Measurements from ENCODE around the gene PTPN2. TPM values are rescaled to one million over a fixed set of nuclear protein-coding genes. Genes with fewer than 3 reads are reported as not detected.

Gene PTPN2
- total RNA-seq, 1 donor from 2014 or later, result 25.9 TPM

- Mint-ChIP-seq H3K9me3 (ENCODE audit: unreplicated experiment) (peaks cover 2% of the 10 kb centered on the region), H3K27ac (ENCODE audit: unreplicated experiment) (no peak overlapping the region), H3K4me1 (ENCODE audit: low read depth, unreplicated experiment) (no peaks in the 10 kb centered on the region), H3K27me3 (ENCODE audit: low read depth, unreplicated experiment) (peaks cover 16% of the 10 kb centered on the region), H3K4me3 (ENCODE audit: unreplicated experiment) (no peak overlapping the region), H3K36me3 (ENCODE audit: low read depth, unreplicated experiment) (no peaks in the 10 kb centered on the region)
- no peaks in the 10 kb centered on the region for H3K79me2 ChIP-seq (ENCODE audit: insufficient read depth, low read length)
- no peak overlapping the region for H3K27ac ChIP-seq (ENCODE audit: low read depth, low read length)
- H2AFZ ChIP-seq (ENCODE audit: low read depth, low read length), result no peak overlapping the region
- TF ChIP-seq CTCF (IDR thresholded peaks at IDR 0.05; ENCODE audit: insufficient read depth, low read depth, low read length) (no peak), EZH2 (IDR thresholded peaks at IDR 0.05; ENCODE audit: insufficient read depth, low read length) (no peak)
- H3K4me2 ChIP-seq (ENCODE audit: low read length), result no peak overlapping the region
- H4K20me1 ChIP-seq (ENCODE audit: insufficient read depth, low read length), result no peaks in the 10 kb centered on the region
- DNase-seq (ENCODE audit: low read depth), result no peak
- H3K36me3 ChIP-seq (ENCODE audit: insufficient read depth, low read length), result no peaks in the 10 kb centered on the region
- no peak for FAIRE-seq
- no peak overlapping the region for H3K9ac ChIP-seq (ENCODE audit: low read length)
- peaks cover 4% of the 10 kb centered on the region for H3K9me3 ChIP-seq (ENCODE audit: insufficient read depth, low read depth, low read length)
- H3K4me3 ChIP-seq (ENCODE audit: insufficient read depth, low read depth, low read length), result no peak overlapping the region
- peaks cover 15% of the 10 kb centered on the region for H3K27me3 ChIP-seq (ENCODE audit: insufficient read depth, low read length)
- H3K4me1 ChIP-seq (ENCODE audit: insufficient read depth, low read length), result no peaks in the 10 kb centered on the region
Observed at GRCh38 chr18:12895626-12896025, 11.6 kb upstream of the PTPN2 start.

DNA sequence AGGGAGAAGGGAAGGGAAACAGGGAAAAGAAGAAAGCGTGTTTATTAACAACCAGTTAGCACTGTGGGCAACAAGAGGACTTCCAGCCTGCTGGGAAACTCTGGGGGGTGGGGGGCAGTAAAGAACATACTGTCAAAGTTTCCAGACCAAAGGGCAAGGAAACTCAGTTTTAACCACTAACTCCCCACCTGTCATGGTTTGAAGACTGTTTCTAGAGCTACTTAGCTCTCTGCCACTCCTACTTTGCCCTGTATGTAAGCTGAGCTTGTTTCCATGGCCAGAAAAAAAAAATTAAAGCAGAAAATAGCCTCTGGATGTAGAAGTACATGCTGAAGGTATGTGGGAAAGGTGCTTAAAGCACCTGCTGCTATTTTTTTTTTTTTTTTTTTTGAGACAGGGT, 11.0 kb upstream of the PTPN2 start:
- H3K4me1 Mint-ChIP-seq (ENCODE audit: low read depth, unreplicated experiment), result no peaks in the 10 kb centered on the region
- TF ChIP-seq EZH2 (IDR thresholded peaks at IDR 0.05; ENCODE audit: insufficient read depth, low read length) (no peak), CTCF (IDR thresholded peaks at IDR 0.05; ENCODE audit: insufficient read depth, low read depth, low read length) (no peak)
- Histone ChIP-seq H3K36me3 (ENCODE audit: insufficient read depth, low read length) (no peaks in the 10 kb centered on the region), H2AFZ (ENCODE audit: low read depth, low read length) (no peak overlapping the region), H3K79me2 (ENCODE audit: insufficient read depth, low read length) (no peaks in the 10 kb centered on the region), H3K4me3 (ENCODE audit: insufficient read depth, low read depth, low read length) (no peak overlapping the region), H3K27me3 (ENCODE audit: insufficient read depth, low read length) (peaks cover 15% of the 10 kb centered on the region), H3K9ac (ENCODE audit: low read length) (no peak overlapping the region), H3K4me2 (ENCODE audit: low read length) (no peak overlapping the region), H3K4me1 (ENCODE audit: insufficient read depth, low read length) (no peaks in the 10 kb centered on the region), H3K27ac (ENCODE audit: low read depth, low read length) (no peak overlapping the region), H4K20me1 (ENCODE audit: insufficient read depth, low read length) (no peaks in the 10 kb centered on the region), H3K9me3 (ENCODE audit: insufficient read depth, low read depth, low read length) (peaks cover 9% of the 10 kb centered on the region)
- H3K36me3 Mint-ChIP-seq (ENCODE audit: low read depth, unreplicated experiment), result no peaks in the 10 kb centered on the region
- H3K27ac Mint-ChIP-seq (ENCODE audit: unreplicated experiment), result no peak overlapping the region
- DNase-seq (ENCODE audit: low read depth) (no peak), FAIRE-seq (no peak)
- H3K4me3 Mint-ChIP-seq (ENCODE audit: unreplicated experiment), result no peak overlapping the region
- peaks cover 15% of the 10 kb centered on the region for H3K27me3 Mint-ChIP-seq (ENCODE audit: low read depth, unreplicated experiment)
- H3K9me3 Mint-ChIP-seq (ENCODE audit: unreplicated experiment), result peaks cover 2% of the 10 kb centered on the region

- FAIRE-seq, result no peak
- DNase-seq (ENCODE audit: low read depth), result no peak
- Histone ChIP-seq H2AFZ (ENCODE audit: low read depth, low read length) (no peak overlapping the region), H3K36me3 (ENCODE audit: insufficient read depth, low read length) (no peaks in the 10 kb centered on the region), H3K4me2 (ENCODE audit: low read length) (no peak overlapping the region), H3K4me3 (ENCODE audit: insufficient read depth, low read depth, low read length) (no peak overlapping the region), H4K20me1 (ENCODE audit: insufficient read depth, low read length) (peaks cover 5% of the 10 kb centered on the region), H3K4me1 (ENCODE audit: insufficient read depth, low read length) (no peaks in the 10 kb centered on the region), H3K79me2 (ENCODE audit: insufficient read depth, low read length) (no peaks in the 10 kb centered on the region), H3K27ac (ENCODE audit: low read depth, low read length) (no peak overlapping the region), H3K9me3 (ENCODE audit: insufficient read depth, low read depth, low read length) (peaks cover 9% of the 10 kb centered on the region), H3K27me3 (ENCODE audit: insufficient read depth, low read length) (peaks cover 2% of the 10 kb centered on the region), H3K9ac (ENCODE audit: low read length) (no peak overlapping the region)
- no peak for TF ChIP-seq EZH2 (IDR thresholded peaks at IDR 0.05; ENCODE audit: insufficient read depth, low read length)
- TF ChIP-seq CTCF (IDR thresholded peaks at IDR 0.05; ENCODE audit: insufficient read depth, low read depth, low read length), result no peak
- Mint-ChIP-seq H3K36me3 (ENCODE audit: low read depth, unreplicated experiment) (no peaks in the 10 kb centered on the region), H3K4me1 (ENCODE audit: low read depth, unreplicated experiment) (no peaks in the 10 kb centered on the region), H3K4me3 (ENCODE audit: unreplicated experiment) (no peak overlapping the region), H3K9me3 (ENCODE audit: unreplicated experiment) (no peaks in the 10 kb centered on the region), H3K27me3 (ENCODE audit: low read depth, unreplicated experiment) (peaks cover 2% of the 10 kb centered on the region), H3K27ac (ENCODE audit: unreplicated experiment) (no peak overlapping the region)
Observed at GRCh38 chr18:12891561-12891960, 7.5 kb upstream of the PTPN2 start.

All from astrocyte (in vitro differentiated cells and primary cell).